Osteoblast (primary cell): ENCODE measurements around the gene RIPOR1. TPM values are rescaled to one million over a fixed set of nuclear protein-coding genes. Genes with fewer than 3 reads are reported as not detected.

ENCODE experiments used
- DNase-seq: peaks from one replicate; pipeline ENCODE4 v3.0.0; 2011; ENCODE audit warnings: low spot score, mixed read lengths; ENCODE audit not compliant: insufficient read length; ENCODE audit errors: missing footprints
- H2AFZ ChIP-seq: 2 replicates; pipeline ENCODE4 v1.6.0; 2011; ENCODE audit warnings: mild to moderate bottlenecking, low read length
- H3K27ac ChIP-seq: 2 replicates; pipeline ENCODE4 v1.5.1; 2011; ENCODE audit warnings: mild to moderate bottlenecking, low read depth, low read length, moderate library complexity
- H3K27me3 ChIP-seq: 2 replicates; pipeline ENCODE4 v1.6.0; 2012; ENCODE audit warnings: mild to moderate bottlenecking, control low read depth, inconsistent platforms, low read length, moderate library complexity; ENCODE audit not compliant: insufficient read depth
- H3K36me3 ChIP-seq: 2 replicates; pipeline ENCODE4 v1.5.1; 2011; ENCODE audit warnings: mild to moderate bottlenecking, low read length, control low read depth, moderate library complexity; ENCODE audit not compliant: insufficient read depth
- H3K4me1 ChIP-seq: 2 replicates; pipeline ENCODE4 v1.5.1; 2011; ENCODE audit warnings: mild to moderate bottlenecking, low read length, control low read depth, moderate library complexity; ENCODE audit not compliant: insufficient read depth
- H3K4me2 ChIP-seq: 2 replicates; pipeline ENCODE4 v1.6.0; 2011; ENCODE audit warnings: mild to moderate bottlenecking, low read length; ENCODE audit not compliant: insufficient read depth
- H3K4me3 ChIP-seq: fragments of 200-600 bp; sonication (generic); 3 replicates; pipeline ENCODE4 v1.5.1; 2012; ENCODE audit warnings: mild to moderate bottlenecking, low read length, inconsistent platforms; ENCODE audit not compliant: insufficient read depth
- H3K79me2 ChIP-seq: 2 replicates; pipeline ENCODE4 v1.6.0; 2012; ENCODE audit warnings: mild to moderate bottlenecking, low read length, control low read depth, inconsistent platforms; ENCODE audit not compliant: insufficient read depth
- H3K9me3 ChIP-seq: 2 replicates; pipeline ENCODE4 v1.5.1; 2011; ENCODE audit warnings: low read depth, low read length, control low read depth
- H4K20me1 ChIP-seq: 2 replicates; pipeline ENCODE4 v1.6.0; 2012; ENCODE audit warnings: mild to moderate bottlenecking, low read length, control low read depth; ENCODE audit not compliant: insufficient read depth
- CTCF ChIP-seq: IDR thresholded peaks from 2 replicates; pipeline ENCODE4 v1.5.1; 2011; ENCODE audit warnings: mild to moderate bottlenecking, low read depth, low read length, moderate library complexity; ENCODE audit errors: extremely low read depth
- total RNA-seq: library from RNA; depleted of rRNA; stranded (reverse); fragments of >200 nt; gene quantifications from 2 replicates; pipeline ENCODE4 v1.2.3, GENCODE V29; 2012

Gene RIPOR1
- total RNA-seq, 1 donor: 36.6 TPM

- Histone ChIP-seq H3K27ac (no peak overlapping the region), H3K4me3 (no peak overlapping the region), H2AFZ (no peak overlapping the region), H3K27me3 (no peaks in the 10 kb centered on the region), H3K4me2 (no peak overlapping the region), H3K4me1 (peaks cover 10% of the 10 kb centered on the region), H4K20me1 (peaks cover 5% of the 10 kb centered on the region), H3K36me3 (peaks cover 11% of the 10 kb centered on the region), H3K79me2 (peaks cover 3% of the 10 kb centered on the region), H3K9me3 (no peaks in the 10 kb centered on the region)
- TF ChIP-seq CTCF: no peak
- no peak for DNase-seq
These were observed 23.8 kb downstream of the RIPOR1 start for GRCh38 chr16:67552476-67552875.

- H3K4me3 ChIP-seq: no peak overlapping the region
- peak overlapping the region; percentile 23 for H3K4me2 ChIP-seq
- TF ChIP-seq CTCF: no peak
- H3K36me3 ChIP-seq: no peaks in the 10 kb centered on the region
- no peak overlapping the region for H2AFZ ChIP-seq
- peaks cover 10% of the 10 kb centered on the region for H3K4me1 ChIP-seq
- peak overlapping the region; percentile 67 for H3K27ac ChIP-seq
- H3K9me3 ChIP-seq: no peaks in the 10 kb centered on the region
- H3K79me2 ChIP-seq: peaks cover 3% of the 10 kb centered on the region
- H4K20me1 ChIP-seq: no peaks in the 10 kb centered on the region
- H3K27me3 ChIP-seq: no peaks in the 10 kb centered on the region
- peak; percentile 62 for DNase-seq
These were observed 27.2 kb downstream of the RIPOR1 start for GRCh38 chr16:67555795-67556212.

- Histone ChIP-seq H3K79me2 (peaks cover 12% of the 10 kb centered on the region), H3K4me3 (no peak overlapping the region), H3K27me3 (no peaks in the 10 kb centered on the region), H3K9me3 (no peaks in the 10 kb centered on the region), H4K20me1 (peaks cover 3% of the 10 kb centered on the region), H3K36me3 (no peaks in the 10 kb centered on the region), H3K4me2 (no peak overlapping the region), H2AFZ (no peak overlapping the region), H3K4me1 (peaks cover 20% of the 10 kb centered on the region), H3K27ac (no peak overlapping the region)
- no peak for DNase-seq
- TF ChIP-seq CTCF: no peak
These were observed 30.2 kb downstream of the RIPOR1 start for GRCh38 chr16:67558859-67559258.

- H3K4me3 ChIP-seq: no peak overlapping the region
- H3K4me1 ChIP-seq: peaks cover 23% of the 10 kb centered on the region
- H4K20me1 ChIP-seq: peaks cover 17% of the 10 kb centered on the region
- H3K4me2 ChIP-seq: peak overlapping the region; percentile 95
- H3K9me3 ChIP-seq: no peaks in the 10 kb centered on the region
- peaks cover 29% of the 10 kb centered on the region for H3K79me2 ChIP-seq
- TF ChIP-seq CTCF: no peak
- DNase-seq: peak; percentile 43
- no peaks in the 10 kb centered on the region for H3K27me3 ChIP-seq
- H2AFZ ChIP-seq: no peak overlapping the region
- H3K36me3 ChIP-seq: no peaks in the 10 kb centered on the region
- no peak overlapping the region for H3K27ac ChIP-seq
These were observed 32.3 kb downstream of the RIPOR1 start for GRCh38 chr16:67560827-67561342.
